ENCODE data around the gene CAPN13. TPM values are rescaled to one million over a fixed set of nuclear protein-coding genes. Genes with fewer than 3 reads are reported as not detected.

The CAPN13 gene
- total and polyA plus RNA-seq, 10 of the 15 experiments (the other 5 are each of a cell fraction or from before 2014, with no cell fraction given) = 0.03 to 0.10 (median 0.06) TPM; not detected in 7

DNA sequence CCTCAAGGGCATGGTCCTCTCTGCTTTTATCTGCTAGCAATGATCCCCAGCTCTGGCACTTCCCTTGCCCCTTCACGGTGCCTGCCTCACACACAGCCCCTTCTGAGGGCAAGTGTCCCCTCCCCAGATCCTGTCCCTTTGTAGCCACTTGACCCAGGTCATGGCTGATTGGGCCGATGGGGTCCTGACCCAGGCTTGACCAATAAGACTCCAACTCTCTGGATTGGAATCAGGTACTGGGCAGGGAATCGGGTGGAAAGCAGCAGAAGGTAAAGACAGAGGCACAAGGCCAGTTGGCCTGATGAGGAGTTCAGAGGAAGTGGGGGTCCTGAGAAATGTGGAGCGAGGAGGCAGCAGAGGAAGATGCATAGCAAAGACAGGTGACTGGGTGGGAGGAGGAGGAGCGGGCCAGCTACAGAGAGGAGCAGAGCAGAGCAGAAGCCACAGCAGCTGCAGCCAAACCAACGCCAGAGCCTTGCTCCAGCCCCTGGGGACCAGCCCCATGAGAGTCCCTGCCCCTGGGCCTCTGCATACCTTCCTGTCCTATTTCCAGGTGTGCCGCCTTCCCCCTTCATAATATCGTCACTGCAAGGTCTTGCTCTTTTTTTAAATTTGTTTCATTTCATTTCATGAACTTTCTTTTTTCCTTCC is 39.1 kb downstream of the CAPN13 start:
- ChIA-PET POLR2A (no interaction called here), RAD21 (ENCODE audit: unreplicated experiment) (no interaction called here), SMC1A (ENCODE audit: uncharacterized antibody, unreplicated experiment) (no interaction called here), CTCF (interaction anchor here (0.9 to 1.2 kb wide), 3 partner anchors 9 to 57 kb away, joined by 3 read pairs; no protein-coding TSS in a partner anchor)
- Histone ChIP-seq H2AFZ (ENCODE audit: control insufficient read depth, low read depth, low read length) (no peak overlapping the region), H4K20me1 (ENCODE audit: control insufficient read depth, insufficient read depth) (no peaks in the 10 kb centered on the region; the same call in 1 of the 2 replicates), H3K4me3 (no peak overlapping the region), H3K36me3 (ENCODE audit: control insufficient read depth in 2 of 2, insufficient read depth in 2 of 2, low read length in 1 of 2) (no peaks in the 10 kb centered on the region), H3K27me3 (replicated peaks in 1 of 2; ENCODE audit: control insufficient read depth in 2 of 2, insufficient read depth in 2 of 2, low read length in 1 of 2) (peaks cover 0 to 4% of the 10 kb centered on the region in 2 experiments; a peak in 3 of 4 replicates), H3K4me1 (ENCODE audit: control insufficient read depth, insufficient read depth, low read length) (no peaks in the 10 kb centered on the region), H3K79me2 (ENCODE audit: control insufficient read depth, insufficient read depth, low read length) (no peaks in the 10 kb centered on the region), H3K4me2 (ENCODE audit: control insufficient read depth, insufficient read depth) (no peak overlapping the region), H3K9ac (ENCODE audit: control insufficient read depth, insufficient read depth, low read length) (no peak overlapping the region), H3K9me3 (replicated peaks; ENCODE audit: control insufficient read depth, insufficient read depth, low read length) (no peaks in the 10 kb centered on the region), H3K27ac (ENCODE audit: control insufficient read depth, insufficient read depth) (no peak overlapping the region)
- TF ChIP-seq POLR2AphosphoS5 (IDR thresholded peaks at IDR 0.05; ENCODE audit: low read length) (no peak), ESRRA (IDR thresholded peaks at IDR 0.05; ENCODE audit: low read length) (no peak), NFIC (IDR thresholded peaks at IDR 0.05; ENCODE audit: low read depth, low read length) (no peak), LARP7 (IDR thresholded peaks at IDR 0.05) (no peak), GATAD2B (conservative IDR thresholded peaks at IDR 0.05; ENCODE audit: low read depth) (no peak), BACH1 (IDR thresholded peaks at IDR 0.05; ENCODE audit: borderline replicate concordance) (no peak)
- TF ChIP-seq, protein P1, sequence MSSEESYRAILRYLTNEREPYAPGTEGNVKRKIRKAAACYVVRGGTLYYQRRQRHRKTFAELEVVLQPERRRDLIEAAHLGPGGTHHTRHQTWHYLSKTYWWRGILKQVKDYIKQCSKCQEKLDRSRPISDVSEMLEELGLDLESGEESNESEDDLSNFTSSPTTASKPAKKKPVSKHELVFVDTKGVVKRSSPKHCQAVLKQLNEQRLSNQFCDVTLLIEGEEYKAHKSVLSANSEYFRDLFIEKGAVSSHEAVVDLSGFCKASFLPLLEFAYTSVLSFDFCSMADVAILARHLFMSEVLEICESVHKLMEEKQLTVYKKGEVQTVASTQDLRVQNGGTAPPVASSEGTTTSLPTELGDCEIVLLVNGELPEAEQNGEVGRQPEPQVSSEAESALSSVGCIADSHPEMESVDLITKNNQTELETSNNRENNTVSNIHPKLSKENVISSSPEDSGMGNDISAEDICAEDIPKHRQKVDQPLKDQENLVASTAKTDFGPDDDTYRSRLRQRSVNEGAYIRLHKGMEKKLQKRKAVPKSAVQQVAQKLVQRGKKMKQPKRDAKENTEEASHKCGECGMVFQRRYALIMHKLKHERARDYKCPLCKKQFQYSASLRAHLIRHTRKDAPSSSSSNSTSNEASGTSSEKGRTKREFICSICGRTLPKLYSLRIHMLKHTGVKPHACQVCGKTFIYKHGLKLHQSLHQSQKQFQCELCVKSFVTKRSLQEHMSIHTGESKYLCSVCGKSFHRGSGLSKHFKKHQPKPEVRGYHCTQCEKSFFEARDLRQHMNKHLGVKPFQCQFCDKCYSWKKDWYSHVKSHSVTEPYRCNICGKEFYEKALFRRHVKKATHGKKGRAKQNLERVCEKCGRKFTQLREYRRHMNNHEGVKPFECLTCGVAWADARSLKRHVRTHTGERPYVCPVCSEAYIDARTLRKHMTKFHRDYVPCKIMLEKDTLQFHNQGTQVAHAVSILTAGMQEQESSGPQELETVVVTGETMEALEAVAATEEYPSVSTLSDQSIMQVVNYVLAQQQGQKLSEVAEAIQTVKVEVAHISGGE (CRISPR knock-in tag; IDR thresholded peaks at IDR 0.05) = no peak
- TF ChIP-seq, protein P2, sequence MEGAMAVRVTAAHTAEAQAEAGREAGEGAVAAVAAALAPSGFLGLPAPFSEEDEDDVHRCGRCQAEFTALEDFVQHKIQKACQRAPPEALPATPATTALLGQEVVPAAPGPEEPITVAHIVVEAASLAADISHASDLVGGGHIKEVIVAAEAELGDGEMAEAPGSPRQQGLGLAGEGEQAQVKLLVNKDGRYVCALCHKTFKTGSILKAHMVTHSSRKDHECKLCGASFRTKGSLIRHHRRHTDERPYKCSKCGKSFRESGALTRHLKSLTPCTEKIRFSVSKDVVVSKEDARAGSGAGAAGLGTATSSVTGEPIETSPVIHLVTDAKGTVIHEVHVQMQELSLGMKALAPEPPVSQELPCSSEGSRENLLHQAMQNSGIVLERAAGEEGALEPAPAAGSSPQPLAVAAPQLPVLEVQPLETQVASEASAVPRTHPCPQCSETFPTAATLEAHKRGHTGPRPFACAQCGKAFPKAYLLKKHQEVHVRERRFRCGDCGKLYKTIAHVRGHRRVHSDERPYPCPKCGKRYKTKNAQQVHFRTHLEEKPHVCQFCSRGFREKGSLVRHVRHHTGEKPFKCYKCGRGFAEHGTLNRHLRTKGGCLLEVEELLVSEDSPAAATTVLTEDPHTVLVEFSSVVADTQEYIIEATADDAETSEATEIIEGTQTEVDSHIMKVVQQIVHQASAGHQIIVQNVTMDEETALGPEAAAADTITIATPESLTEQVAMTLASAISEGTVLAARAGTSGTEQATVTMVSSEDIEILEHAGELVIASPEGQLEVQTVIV (IDR thresholded peaks at IDR 0.05; ENCODE audit: borderline replicate concordance, partially characterized antibody) = no peak
- intact Hi-C loops (cut with micrococcal nuclease; ENCODE audit: unreplicated experiment) = no loop called here
- FAIRE-seq (no peak), DNase-seq (ENCODE audit: low read depth, low spot score) (no peak), ATAC-seq (no peak)
- BruUV-seq (replicated peaks) = no TSS peak
- in situ Hi-C loops (cut with MboI) = no loop called here
- 0% methylated on average over 8 of the region's 8 CpGs for WGBS (ENCODE audit: insufficient coverage, insufficient replicate concordance, low lambda C conversion rate, missing lambda C conversion rate)

Measured in GM12878 (cell line).